Forelimb muscle (tissue), 1 donor: ENCODE measurements around the gene ABCF2. TPM values are rescaled to one million over a fixed set of nuclear protein-coding genes. Genes with fewer than 3 reads are reported as not detected.

Experiments
- DNase-seq: peaks from one replicate; pipeline ENCODE4 v3.0.0-alpha.2; 2013; ENCODE audit warnings: low read depth
- polyA plus RNA-seq: library from polyadenylated mRNA; unstranded; fragments of 120-200 nt; gene quantifications from one replicate; pipeline ENCODE4 v1.2.1, GENCODE V29; 2013; ENCODE audit not compliant: insufficient read length

ABCF2 gene
- polyA plus RNA-seq, 1 donor = 17.4 TPM

DNA sequence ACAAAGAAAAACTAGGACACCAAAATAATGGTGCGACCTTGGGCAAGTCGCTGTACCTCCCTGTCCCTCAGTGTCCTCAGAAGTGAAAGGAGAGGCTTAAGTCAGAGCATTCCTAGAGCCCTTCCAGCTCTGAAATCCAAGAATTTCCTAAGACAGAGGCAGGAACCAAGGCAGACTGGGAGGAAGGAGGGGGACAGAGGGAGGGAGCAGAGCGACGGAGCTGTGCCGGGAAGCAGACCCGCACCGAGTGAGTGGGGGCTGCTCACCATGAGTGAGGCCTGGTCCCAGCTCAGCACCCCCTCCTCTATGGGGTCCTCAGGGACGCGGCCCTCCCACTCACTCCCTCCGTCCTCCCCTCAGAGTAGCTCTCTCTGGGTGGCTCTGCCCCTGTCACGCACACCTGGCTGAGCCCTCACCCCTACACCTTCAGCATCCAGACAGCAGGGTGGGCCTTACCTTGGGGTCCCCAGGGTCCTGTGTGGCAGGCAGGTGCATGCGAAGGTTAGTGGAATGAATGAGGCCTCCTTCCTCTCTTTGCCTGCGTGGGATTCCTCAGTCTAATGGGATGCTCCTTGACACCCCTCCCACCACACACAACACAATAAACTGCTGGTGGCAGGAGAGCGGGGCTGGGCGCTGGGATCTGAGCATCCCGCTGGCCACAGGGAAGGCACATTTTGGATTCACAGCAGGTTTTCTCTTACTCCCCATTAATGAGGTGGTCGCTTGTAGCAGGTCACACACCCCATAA is 26.1 kb upstream of the ABCF2 start:
- no peak for DNase-seq

DNA sequence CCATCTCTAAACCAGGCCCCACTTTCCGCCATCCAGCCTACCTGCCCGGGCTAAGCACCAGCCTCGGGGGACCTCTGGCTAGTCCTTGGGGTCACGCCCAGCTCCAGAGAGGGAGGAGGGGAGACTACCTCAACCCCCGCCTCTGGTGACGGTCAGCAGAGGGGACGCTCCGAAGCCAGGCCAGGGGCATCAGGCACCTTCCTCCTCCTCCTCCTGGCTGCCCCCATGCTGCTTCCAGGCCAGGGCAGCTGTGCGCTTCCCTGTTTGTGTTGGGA is 25.5 kb upstream of the ABCF2 start:
- DNase-seq = no peak

DNA sequence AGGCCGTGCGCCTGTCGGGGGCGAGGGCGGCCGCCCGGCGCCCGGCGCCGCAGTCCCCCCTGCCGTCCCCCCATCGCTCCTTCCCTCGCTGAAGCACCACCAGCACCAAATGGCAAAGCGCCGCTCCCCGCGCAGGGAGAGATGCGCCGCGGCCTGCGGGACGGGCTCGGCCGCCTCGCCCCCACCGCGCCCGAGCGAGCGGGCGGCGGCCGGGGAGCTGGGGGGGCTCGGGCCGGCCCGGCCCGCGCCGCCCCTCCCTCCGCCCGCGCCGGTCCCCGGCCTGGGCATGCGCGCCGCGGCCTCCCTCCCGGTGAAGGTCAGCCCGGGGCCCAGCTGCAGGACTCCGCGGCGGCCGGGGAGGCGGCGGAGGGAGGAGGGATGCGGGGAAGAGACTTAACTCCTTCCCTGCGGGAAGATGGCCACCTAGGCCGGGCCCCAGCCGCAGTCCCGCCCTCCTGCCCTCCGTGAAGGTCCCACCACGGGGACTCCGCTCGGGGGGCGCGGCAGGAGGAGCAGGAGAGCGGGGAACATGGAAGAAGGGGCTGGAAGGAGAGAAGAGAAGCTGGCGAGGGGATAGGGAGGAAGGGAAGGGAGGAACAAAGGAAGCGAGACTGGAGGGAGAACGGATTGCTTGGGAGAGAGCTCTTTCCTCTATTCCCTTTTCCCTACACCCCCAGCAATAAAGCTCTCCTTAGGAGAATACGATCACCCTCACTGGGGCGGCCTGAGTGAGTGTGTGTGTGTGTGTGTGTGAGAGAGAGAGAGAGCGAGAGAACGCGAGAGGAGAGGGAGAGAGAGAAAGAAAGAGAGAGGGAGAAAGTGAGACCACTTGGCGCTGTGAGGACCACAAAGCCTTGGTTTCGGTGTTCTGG is 24.9 kb upstream of the ABCF2 start:
- DNase-seq = no peak

DNA sequence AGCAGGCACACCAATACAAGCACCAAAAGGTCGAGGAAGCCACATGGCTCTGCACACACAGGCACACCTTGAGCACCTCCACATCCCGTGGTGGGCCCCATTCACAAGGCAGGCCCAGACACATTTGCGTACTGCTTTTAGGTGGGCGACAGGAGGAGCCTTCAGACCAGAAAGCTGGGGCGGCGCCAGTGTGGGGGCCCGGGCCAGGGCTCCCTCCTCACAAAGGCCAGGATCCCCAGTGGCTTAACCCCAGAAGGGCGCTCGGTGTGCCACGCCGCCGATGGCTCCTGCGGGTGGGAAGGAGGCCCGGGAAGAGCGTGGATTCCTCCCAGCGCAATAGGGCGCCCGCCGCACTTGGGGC is 24.3 kb upstream of the ABCF2 start:
- DNase-seq = no peak

DNA sequence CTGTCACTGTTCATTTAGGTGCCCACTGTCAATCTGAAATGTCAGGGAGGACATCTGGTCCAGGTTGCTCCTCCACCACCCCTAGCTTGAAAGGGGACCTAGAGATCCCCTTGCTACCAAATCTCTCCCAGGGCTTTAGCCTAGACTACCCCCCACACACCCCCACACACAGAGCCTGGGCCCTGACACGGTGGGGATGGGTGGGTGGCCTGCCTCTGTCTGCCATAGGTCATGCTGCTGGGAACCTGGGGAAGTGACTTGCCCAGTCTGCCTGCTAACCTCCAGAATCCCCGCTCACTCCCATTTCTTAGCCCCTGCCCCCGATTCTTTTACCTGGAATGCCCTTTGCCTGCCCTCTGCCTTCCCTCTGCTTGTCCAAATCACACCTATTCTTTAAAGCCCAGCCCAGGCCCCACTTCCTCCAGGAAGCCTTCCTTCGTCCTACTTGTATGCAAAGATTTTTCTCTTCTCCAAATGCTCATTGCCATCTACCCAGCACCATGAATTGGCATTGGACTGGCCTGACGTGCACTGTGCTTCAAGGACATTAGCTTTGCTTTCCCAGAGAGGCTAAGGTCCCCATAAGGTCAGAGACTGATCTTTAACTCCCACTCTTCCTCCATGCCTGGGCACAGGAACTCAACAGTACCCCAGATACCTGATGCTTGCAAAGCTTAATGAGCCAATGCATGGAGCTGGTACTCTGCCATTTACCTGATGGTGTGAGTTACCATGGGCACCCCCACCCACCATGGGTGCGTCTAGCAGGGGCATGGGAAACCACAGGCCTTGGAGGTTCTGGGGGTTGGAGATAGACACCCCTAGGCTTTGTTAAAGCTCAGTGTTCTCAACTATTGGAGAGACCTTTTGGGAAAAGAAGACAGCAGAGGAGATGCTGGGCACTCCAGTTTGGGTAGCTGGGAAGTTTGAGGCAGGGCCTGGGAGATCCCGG is 23.5 kb upstream of the ABCF2 start:
- DNase-seq = no peak

DNA sequence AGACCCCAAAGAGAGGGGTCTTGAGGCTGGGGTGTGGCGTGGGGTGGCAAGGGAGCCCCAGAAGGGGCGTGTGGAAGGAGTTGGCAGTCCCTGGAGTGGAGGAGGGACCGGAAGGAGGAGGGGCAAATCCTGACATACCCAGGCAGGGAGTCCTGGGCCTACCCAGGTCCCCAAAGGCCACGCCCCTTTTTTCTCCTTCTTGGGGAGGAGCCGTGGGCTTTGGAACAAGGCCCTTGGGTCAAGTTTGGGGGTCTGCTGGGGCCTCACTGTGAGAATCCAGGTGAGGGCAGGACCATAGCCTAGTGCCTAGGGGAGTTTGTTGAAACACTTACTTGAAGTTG is 22.7 kb upstream of the ABCF2 start:
- no peak for DNase-seq

DNA sequence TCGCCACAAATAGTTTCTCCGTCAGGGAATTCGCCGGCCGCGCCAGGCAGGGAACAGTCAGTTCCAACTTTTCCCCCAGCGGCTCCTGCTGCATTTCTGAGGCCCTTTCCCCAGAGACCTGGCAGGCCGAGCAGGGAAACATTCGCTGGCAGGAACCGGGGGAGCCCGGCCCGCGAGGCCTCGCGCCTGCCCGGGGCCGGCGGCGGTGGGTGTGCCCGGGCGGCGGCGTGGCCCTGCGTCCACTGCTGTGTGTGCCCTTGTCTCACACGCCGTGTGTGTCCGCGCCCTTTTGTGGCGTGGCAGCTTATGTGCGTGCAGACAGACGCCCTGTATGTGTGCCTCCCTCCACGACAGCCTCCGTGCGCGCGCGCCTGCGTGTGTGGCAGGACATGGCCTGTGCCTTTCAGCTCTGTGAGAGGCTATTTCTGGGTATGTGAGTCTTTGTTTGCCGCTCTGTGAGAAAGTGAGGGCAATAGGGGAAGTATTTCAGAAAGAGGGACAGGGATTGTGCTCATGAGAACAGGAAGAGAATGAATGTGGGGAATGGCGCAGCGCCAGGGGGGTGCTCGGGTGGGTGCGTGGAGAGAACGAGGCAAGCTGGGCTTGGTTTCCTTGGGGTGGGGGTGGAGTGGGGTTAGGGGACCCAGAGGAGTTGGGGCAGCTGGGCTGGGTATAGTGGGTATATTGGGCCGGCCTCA is 22.2 kb upstream of the ABCF2 start:
- no peak for DNase-seq

DNA sequence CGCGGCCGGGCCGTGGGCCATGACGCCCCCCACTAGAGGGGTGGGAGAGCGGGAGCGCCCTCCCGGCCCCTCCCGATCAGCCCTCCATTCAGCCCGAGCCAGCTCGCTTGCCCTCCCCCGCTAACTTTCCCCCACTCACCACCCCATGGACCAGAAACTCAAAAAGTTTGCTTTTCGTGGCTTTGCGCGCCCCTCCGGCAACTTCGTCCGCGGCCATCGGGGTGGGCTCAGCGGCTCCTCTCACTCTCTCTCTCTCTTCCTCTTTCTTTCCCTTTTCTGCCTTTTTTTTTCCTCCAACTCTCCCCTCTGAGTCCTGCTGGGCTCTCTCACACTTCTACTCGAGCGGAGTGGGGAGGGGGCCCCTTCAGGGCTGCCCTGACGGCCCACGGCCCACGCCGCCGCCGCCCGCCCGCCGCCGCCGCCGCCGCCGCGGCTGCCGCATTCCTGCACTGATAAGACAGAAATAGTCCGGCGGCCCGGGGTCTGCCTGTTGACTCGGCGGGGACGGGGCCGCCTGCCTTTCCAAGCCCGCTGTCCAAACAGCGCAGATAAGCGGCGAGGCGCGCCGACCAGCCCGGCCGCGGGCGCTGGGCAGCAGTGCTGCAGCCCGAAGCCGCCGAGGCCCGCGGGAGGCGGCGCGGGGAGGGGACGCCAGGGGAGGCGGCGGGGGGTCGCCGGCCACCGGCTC is 21.5 kb upstream of the ABCF2 start, which contains the start of gene SMARCD3:
Gene SMARCD3, minus strand, starts transcription at position 349 of the 688 bp plus-strand sequence. Its CDS starts 132 bp downstream, at position 217.
- no peak for DNase-seq

DNA sequence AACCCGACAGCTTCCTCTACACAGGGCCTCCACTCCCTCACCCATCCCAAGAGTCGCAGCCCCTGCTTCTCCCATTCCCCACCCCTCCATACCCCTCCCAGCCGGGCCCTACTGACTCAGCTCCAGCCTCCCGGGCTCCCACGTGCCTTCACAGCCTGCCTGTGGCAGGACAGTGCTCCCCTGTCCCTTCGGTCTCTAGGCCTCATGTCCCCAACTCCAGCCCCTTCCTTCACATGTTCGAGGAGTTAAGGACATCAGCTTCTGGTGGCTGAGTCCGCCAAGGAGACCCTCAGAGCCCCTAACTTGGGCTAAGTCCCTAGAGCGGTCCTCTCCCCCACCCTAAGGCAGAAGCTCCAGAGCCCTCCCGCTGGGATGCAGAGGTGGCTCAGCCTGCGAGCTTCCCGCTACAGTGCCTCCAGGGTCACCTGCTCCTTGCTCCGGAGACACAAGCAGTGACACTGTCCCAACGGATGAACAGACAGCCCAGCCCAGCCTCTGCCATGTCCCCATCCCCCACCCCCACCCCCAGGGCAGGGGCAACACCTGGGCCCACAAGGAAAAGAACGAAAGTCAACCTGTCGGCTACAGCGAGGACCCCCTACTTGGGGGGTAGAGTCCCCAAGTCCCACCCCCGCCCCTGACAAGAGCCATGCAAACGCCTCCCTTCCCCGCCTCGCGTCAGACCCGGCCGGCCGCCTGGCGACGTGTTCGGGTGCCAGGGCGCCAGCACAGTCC is 20.8 kb upstream of the ABCF2 start:
- DNase-seq = no peak

DNA sequence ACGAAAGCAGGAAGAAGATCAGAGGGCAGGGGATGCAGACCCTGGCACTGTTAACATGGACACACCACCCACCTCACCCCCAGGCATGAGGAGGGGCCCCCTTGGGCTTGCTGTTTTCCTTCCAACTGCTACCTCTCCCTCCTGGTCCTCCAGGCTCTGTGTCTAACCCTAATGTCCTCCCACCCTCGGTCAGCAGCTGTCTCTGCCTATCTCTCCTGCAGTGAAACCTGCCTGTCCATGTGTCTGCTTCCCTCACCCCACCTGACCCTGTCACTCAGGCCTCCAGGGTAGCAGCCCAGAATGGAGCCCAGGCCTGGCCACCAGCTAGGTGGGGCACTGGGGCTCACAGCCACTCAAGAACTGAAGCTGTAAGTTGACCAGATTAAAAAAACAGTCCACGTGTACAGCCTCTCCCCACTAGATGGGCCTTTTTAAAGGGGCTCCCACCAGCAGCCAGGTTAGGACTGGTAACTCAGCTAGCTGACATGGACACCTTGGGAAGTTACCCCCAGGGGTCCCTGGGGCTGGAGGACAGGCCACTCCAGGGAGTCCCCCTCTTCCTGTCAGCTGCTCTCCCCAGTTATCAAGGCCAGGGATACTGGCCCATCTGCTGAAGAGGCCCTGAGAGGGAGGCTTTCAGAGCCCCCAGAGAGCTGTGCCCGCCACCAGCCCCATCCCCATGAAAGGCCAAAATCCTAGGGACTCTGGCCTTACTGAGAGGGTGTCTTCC is 20.0 kb upstream of the ABCF2 start:
- DNase-seq = no peak

DNA sequence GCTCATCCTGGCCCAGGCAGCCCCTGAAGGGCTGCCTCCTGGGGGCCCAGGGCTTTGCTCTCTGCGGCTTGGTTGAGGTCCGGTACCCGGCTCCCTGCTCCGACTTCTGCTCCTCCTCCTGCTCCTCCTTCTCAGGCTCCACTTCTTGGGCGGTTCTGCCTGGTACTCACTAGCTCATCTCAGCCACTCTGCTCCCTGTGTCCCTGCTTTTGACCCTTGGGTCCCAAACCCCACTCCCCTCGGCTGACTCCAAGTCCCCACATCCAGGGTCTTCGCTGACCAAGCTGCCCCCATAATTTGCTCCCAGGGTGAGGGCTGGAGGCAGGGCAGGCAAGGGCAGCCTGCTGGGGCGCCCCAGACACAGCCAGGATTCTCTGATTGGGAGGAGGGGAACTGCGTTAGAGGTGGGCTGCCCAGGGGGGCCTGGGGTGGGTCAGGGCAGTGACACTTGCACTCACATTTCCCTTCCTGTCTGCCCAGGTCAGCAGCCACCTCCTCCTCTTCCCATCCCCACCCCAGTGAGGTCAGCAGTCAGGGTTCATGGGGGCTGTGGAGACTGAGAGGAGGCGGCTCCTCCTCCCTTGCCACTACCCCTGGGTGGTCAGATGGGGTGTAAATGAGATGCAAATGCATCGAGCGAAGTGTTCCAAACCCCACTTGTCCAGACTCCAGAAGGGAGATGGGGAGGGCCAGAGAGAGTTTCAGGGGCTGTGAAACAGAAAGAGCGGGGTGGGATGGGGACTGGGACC is 19.3 kb upstream of the ABCF2 start:
- no peak for DNase-seq

DNA sequence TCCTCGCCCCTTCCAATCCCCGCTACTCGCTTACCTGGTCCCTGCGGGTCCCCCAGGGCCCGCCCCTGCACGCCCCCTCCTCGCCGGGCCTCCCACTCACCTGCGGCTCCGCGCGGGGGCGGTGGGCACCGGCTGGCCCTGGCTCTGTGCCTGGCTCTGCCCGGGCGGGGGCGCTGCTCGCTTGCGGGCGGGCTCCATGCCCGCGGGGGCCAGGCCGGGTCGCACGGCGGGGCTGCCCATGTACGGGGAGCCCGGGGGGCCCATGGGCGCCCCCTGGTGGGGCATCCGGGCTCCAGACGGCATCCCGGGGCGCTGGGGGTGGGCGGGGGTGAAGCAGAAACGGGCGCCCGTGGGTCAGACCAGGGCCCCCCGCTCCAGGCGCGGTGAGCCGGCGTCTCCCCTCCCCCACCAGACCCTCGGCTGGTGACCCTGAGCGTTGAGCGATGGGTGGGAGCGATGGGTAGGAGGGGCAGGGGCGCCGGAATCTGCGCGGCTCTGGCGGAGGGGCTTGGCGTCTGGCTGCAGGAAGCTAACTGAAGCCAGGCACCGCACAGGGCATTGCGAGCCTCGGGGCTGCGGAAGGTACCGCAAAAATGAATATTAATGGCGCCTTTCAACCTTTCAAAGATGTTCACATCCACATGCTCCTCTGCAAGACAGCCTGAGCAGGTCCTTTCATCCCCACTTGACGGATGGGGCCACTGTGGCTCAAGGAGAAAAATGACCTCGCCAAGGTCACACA is 18.5 kb upstream of the ABCF2 start:
- no peak for DNase-seq

DNA sequence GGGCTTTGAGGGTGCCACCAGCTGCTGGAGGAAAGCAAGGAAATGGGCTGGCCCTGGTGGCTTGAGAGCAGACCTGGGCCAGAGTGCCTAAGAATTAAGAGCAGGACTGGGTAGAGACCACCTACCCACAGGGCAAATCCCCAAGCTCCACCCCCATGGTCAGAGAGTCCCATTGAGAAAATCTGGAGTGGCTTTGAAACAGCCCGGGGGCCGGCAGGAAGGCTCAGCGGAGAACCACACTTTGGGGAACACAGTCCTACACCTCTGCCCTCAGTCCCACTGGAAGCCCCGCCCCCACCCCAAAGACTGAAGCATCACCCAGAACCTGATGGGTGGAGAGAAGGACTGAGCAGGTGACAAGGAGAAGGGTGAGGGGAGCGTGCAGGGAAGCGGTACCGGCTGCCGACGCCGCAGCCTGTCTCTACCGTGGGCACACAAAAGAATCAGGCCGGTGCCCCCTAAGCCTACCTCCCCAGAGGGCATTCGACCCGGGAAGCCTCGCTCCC is 17.9 kb upstream of the ABCF2 start:
- DNase-seq = no peak

DNA sequence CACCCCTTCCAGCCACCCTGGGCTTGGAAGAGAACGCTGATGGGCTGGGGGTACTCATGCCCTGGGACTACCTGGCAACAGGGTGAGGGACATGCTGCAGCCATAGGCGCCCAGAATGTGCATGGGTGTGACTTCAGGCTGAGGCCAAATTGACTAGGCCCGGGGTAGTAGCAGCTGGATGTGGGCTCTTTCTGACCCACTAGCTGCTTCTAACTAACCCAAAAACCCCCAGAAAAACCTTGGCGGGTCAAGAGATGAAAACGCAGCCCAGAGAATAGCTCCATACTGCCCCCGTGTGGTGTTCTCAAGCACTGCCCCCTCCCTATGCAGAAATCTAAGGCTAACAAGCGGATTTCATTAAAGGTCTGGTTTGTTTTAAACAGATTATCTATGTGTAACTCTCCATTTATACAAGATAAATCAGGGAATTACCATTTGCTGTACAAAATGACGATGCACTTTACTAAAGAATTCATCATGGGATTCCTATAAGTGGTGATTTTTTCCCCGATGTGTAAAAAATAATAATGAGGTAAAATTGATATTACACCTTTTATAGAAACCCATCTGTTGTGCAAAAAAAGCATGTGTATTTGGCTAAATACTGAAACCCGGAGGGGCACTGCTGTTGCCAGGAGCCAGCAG is 17.3 kb upstream of the ABCF2 start:
- DNase-seq = no peak

DNA sequence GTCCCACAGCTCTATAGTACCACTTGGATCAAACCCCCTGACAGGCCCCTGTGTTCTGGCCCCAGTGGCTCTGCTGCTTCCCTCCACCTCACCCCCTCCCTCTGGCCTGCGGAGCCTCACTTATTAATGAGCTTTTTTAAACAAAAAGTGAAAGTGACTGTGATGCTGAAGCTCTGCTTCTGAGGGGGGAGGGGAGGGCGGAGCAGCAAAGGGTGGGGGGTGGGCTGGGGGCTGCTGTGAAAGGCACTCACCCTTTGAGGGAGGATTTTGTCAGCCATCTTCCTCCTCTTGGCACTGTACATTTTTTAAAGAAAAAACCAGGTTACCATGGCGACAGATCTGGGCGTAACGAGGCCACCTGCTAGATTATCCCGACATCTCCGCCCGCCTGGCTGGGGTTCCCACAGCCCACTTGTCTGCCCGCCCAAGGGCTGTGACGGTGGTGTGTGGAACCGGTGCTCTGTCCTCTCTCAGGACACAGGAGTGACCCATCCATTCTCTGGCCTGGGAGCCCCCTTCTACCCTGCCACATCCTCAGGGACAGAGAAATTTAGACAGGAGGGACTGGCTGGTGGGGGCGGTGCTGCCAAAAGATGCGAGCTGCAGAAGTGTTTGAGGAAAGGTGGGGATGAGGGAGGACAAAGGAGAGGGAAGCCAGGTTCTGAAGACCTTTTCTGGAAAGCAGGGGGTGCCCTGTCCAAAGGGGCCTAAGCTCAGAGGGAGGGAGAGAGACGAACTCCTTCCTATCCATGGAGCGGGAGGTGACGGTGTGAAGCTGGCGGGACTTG is 16.6 kb upstream of the ABCF2 start:
- DNase-seq = no peak

DNA sequence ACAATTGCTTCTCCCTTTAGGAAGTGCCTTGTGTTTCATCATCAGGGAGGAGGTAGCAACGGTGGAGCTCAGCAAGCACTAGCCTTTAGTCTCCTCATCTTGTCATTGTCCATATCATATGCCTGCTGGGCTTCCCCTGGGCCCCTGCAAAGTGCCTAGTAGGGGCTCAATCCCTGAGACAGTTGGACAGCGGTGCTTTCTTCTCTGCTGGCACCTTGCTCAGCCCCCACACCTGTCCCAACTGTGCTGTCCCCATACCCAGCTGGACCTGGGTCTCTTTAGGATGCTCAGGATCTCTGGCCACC is 16.0 kb upstream of the ABCF2 start:
- DNase-seq = no peak
